ENCODE data around the gene LHFPL3.

DNA sequence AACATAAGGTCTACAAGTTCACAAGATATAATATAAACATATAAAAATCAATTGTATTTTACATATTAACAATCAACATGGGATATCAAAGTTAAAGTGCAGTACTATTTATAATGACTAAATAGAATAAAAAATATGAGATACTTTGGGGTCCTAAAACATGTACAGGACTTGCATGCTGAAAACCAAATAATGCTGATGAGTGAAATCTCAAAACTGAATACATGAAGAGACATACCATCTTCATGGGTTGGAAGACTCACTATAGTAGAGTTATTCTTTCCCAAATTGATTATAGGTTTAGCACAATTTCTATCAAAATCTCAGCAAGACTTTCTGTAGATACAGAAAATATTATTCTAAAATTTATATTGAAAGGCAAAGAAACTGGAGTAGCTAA, 181.5 kb downstream of the LHFPL3 start:
- TF ChIP-seq, protein P1, sequence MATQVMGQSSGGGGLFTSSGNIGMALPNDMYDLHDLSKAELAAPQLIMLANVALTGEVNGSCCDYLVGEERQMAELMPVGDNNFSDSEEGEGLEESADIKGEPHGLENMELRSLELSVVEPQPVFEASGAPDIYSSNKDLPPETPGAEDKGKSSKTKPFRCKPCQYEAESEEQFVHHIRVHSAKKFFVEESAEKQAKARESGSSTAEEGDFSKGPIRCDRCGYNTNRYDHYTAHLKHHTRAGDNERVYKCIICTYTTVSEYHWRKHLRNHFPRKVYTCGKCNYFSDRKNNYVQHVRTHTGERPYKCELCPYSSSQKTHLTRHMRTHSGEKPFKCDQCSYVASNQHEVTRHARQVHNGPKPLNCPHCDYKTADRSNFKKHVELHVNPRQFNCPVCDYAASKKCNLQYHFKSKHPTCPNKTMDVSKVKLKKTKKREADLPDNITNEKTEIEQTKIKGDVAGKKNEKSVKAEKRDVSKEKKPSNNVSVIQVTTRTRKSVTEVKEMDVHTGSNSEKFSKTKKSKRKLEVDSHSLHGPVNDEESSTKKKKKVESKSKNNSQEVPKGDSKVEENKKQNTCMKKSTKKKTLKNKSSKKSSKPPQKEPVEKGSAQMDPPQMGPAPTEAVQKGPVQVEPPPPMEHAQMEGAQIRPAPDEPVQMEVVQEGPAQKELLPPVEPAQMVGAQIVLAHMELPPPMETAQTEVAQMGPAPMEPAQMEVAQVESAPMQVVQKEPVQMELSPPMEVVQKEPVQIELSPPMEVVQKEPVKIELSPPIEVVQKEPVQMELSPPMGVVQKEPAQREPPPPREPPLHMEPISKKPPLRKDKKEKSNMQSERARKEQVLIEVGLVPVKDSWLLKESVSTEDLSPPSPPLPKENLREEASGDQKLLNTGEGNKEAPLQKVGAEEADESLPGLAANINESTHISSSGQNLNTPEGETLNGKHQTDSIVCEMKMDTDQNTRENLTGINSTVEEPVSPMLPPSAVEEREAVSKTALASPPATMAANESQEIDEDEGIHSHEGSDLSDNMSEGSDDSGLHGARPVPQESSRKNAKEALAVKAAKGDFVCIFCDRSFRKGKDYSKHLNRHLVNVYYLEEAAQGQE (IDR thresholded peaks at IDR 0.05; ENCODE audit: insufficient replicate concordance, low read depth) = no peak
- TF ChIP-seq POLR2AphosphoS5 (IDR thresholded peaks at IDR 0.05; ENCODE audit: low read depth) = no peak
- TF ChIP-seq, protein P2, sequence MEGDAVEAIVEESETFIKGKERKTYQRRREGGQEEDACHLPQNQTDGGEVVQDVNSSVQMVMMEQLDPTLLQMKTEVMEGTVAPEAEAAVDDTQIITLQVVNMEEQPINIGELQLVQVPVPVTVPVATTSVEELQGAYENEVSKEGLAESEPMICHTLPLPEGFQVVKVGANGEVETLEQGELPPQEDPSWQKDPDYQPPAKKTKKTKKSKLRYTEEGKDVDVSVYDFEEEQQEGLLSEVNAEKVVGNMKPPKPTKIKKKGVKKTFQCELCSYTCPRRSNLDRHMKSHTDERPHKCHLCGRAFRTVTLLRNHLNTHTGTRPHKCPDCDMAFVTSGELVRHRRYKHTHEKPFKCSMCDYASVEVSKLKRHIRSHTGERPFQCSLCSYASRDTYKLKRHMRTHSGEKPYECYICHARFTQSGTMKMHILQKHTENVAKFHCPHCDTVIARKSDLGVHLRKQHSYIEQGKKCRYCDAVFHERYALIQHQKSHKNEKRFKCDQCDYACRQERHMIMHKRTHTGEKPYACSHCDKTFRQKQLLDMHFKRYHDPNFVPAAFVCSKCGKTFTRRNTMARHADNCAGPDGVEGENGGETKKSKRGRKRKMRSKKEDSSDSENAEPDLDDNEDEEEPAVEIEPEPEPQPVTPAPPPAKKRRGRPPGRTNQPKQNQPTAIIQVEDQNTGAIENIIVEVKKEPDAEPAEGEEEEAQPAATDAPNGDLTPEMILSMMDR (IDR thresholded peaks at IDR 0.05; ENCODE audit: insufficient read depth, low read length) = no peak
- TF ChIP-seq SPI1 (IDR thresholded peaks at IDR 0.05; ENCODE audit: borderline replicate concordance, low read depth) = no peak
- TF ChIP-seq GABPA (IDR thresholded peaks at IDR 0.05; ENCODE audit: low read depth) = no peak
